ENCODE data around the gene ZDHHC11.
"Not testable (repeated sequence)": the region's sequence is repeated elsewhere in the genome, so short reads cannot be mapped to it uniquely, and the experiment has no call there.

ZDHHC11 gene

GRCh38 chr5:774304-774703 lies 76.5 kb downstream of the ZDHHC11 start:
- DNase-seq, result not testable (repeated sequence)

GRCh38 chr5:773517-774264 lies 77.1 kb downstream of the ZDHHC11 start:
- DNase-seq, result no peak

- not testable (repeated sequence) for DNase-seq
Measured at GRCh38 chr5:772931-773330, 77.9 kb downstream of the ZDHHC11 start.

- DNase-seq, result not testable (repeated sequence)
Measured at GRCh38 chr5:772547-772890, 78.3 kb downstream of the ZDHHC11 start.

GRCh38 chr5:771841-772546 lies 78.8 kb downstream of the ZDHHC11 start:
- not testable (repeated sequence) for DNase-seq

- DNase-seq, result not testable (repeated sequence)
Measured at GRCh38 chr5:771087-771781, 79.6 kb downstream of the ZDHHC11 start.

GRCh38 chr5:770585-770984 lies 80.2 kb downstream of the ZDHHC11 start:
- not testable (repeated sequence) for DNase-seq

GRCh38 chr5:769485-770145 lies 81.2 kb downstream of the ZDHHC11 start:
- DNase-seq, result not testable (repeated sequence)

GRCh38 chr5:766666-767431 lies 83.9 kb downstream of the ZDHHC11 start:
- DNase-seq, result no peak

GRCh38 chr5:765948-766631 lies 84.7 kb downstream of the ZDHHC11 start:
- DNase-seq, result no peak

- DNase-seq, result no peak
Measured at GRCh38 chr5:763998-764781, 86.6 kb downstream of the ZDHHC11 start.

GRCh38 chr5:763397-763796 lies 87.4 kb downstream of the ZDHHC11 start:
- DNase-seq, result no peak

GRCh38 chr5:762996-763395 lies 87.8 kb downstream of the ZDHHC11 start:
- DNase-seq, result not testable (repeated sequence)

- DNase-seq, result no peak
Measured at GRCh38 chr5:761854-762710, 88.7 kb downstream of the ZDHHC11 start.

GRCh38 chr5:761059-761771 lies 89.6 kb downstream of the ZDHHC11 start:
- DNase-seq, result no peak

- no peak for DNase-seq
Measured at GRCh38 chr5:760363-761058, 90.3 kb downstream of the ZDHHC11 start.

GRCh38 chr5:759781-760362 lies 90.9 kb downstream of the ZDHHC11 start:
- DNase-seq, result no peak

GRCh38 chr5:759111-759751 lies 91.6 kb downstream of the ZDHHC11 start:
- no peak for DNase-seq
